HG02588 (cell line): Measurements from ENCODE around the gene SEZ6L.

Experiments used
- ATAC-seq: cut with Tn5 transposase; IDR thresholded peaks from one replicate; pipeline ENCODE4 v1.9.1; 2021; ENCODE audit warnings: mild to moderate bottlenecking, moderate library complexity; ENCODE audit not compliant: unreplicated experiment

SEZ6L gene

GRCh38 chr22:26174280-26174679 is 5.0 kb downstream of the SEZ6L start:
- no peak for ATAC-seq

- ATAC-seq = no peak
These were observed 13.5 kb downstream of the SEZ6L start for GRCh38 chr22:26182723-26183122.

GRCh38 chr22:26185190-26185589 is 15.9 kb downstream of the SEZ6L start:
- ATAC-seq = no peak

DNA sequence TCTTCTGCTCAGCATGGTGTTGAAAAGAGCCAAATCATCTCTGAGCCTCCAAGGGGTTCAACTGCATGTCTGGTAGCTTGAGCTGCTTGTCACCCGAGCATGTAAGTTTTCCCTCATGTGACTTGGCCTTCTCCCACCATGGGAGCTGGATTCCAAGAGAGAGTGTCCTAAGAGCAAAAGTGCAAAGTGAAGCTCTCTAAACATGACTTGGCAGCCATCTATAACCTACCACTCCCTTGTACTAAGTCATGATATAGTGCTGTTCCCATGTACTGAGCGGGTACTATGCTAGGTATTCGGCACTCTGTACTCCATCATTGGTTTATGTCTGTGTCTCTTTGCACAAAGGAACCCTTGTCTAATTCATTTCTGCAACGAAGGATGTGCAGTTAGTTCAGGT is 19.1 kb downstream of the SEZ6L start:
- no peak for ATAC-seq

DNA sequence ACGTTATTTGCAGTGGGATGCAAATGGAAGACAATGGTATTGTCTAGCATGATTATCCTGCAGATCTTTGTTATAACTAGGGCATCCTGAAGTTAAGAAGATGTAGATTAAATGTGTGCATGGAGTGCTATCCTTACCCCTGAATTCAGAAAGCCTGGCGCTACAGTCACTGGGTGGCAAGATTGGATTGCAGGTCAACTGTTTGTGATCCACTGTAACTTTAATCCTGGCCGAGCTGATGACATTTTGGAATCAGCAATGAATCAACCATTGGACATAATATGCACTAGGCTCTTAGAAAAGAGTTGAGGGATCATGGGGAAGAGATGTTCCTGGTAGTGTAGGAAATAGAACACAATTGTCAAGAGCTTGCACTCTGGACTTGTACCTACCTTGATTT is 25.1 kb downstream of the SEZ6L start:
- ATAC-seq = no peak

DNA sequence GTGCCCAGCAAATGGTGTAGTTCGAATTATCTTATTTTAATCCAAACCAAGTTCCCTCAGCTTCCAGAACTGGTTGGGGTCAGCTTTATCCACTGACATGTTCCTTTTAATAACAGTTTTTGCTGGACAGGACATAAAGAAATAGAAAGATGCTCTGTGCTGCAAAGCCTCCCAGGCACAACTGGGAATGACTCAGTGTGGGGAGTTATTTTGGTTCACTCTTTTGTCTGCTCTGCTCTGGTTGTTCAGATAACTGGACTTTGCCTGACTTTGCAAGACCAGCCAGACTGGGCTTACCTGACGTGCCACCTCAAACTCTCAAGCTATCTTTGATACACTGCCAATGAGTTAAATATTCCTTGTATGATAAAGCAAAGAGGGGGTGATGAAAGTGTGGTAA is 25.6 kb downstream of the SEZ6L start:
- ATAC-seq = no peak

- no peak for ATAC-seq
These were observed 27.4 kb downstream of the SEZ6L start for GRCh38 chr22:26196657-26197056.

GRCh38 chr22:26197425-26197824 is 28.2 kb downstream of the SEZ6L start:
- no peak for ATAC-seq

DNA sequence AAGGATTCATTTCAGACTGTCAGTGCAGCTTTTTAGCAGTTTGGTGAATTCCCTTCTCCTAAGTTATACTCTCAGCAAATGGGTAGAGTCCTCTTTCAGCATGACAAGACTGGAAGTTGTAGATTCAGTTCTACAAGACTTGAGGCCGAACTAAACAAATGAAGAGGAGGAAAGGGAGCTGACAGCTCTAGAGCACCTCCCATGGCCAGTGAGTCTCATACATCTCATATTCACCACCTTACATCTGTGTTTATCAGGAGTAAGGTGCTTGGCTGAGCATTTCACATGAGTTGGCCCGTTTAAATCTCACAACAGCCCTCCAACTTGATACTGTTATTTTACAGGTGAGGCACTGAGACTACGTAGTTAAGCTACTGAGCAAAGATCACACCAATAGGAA is 30.4 kb downstream of the SEZ6L start:
- ATAC-seq = no peak

- no peak for ATAC-seq
These were observed 33.1 kb downstream of the SEZ6L start for GRCh38 chr22:26202280-26202924.

DNA sequence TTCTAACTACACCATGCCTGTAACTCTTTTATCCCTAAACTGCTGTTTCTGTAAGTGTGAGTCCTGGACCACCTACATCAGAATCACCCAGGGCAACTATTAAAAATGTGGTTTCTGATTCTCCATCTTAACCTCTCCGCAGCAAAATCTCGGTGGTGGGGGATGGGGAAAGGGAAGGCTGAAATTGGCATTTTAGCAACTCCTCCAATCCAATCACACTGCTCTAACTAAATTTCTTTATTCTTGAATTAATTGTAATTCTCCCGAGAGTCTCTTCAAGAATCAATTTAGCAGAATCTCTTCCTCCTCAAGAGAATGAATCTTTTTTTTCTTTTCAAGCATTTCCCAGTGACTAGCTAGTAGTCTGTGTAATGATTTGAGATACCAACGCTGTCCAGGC is 36.2 kb downstream of the SEZ6L start:
- no peak for ATAC-seq

DNA sequence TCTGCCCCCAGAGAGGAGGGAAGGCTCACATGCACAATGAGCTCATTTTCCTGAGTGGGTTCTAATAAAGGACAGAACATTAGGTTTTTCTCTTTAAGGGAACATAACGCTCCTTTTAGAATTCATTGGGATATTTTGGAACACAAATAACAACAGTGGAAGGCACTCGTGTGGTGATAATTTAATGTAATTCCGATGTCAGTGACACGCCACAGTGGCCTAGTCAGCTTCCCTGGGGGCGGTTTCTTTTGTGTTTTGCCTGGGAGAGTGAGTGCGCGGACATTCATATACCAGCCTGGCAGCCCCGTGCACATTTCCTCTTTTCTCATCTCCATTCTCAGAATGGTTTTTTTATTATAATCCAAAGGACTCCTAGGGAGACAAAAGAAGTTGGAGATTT is 41.1 kb downstream of the SEZ6L start:
- ATAC-seq = no peak

DNA sequence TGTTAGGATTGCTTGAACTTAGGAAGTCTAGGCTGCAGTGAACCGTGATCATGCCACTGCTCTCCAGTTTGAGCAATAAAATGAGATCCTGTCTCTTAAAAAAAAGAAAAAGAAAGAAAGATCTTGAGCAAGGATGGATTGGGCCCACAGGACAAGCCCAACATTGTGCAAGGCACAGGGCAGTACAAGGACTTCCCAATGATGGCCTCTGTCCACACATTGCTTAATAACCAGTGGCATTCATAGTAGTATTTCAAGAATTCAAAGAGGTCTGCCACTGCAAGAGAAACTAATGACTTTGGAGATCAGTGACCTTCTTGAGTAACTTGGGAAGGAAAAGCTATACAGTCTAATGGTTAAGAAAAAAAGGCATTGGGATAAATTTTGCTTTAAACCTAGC is 44.6 kb downstream of the SEZ6L start:
- no peak for ATAC-seq

DNA sequence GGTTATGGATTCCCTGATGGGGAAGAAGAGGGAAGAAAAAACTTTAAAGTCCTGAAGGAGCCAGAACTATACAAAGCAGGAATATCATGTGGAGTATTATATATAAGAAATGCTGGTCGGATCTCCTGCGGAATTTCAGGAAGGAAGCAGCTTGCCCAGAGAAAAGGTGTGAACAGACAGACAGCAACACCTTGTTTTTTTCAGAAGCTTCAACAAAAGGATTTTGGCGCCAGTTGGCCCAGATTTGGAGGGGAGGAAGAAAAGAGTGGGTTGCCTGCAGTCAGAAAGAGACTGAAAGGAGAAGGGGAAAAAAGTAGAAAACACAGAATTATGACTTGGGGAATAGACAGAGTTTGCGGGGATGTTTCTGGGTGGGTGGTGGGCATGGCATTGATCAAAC is 45.2 kb downstream of the SEZ6L start:
- no peak for ATAC-seq

DNA sequence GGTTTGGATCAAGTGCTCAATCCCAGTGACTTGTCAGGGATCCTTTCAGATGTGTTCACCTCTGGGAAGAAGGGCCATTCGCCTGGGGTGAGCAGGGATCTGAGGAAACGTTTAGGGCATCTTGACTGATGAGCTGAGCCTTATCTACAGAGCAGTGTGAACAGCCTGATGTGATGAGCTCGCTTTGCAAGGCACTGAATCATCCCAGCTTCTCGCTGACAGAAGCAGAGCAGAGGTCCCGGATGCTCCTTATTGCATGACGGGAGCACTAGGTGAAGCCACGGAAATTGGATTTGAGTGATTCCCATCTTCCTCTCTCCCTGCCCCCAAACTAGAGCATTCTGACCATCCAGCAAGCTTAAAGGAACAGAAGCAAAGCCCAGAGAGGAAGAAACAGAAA is 46.5 kb downstream of the SEZ6L start:
- ATAC-seq = no peak

DNA sequence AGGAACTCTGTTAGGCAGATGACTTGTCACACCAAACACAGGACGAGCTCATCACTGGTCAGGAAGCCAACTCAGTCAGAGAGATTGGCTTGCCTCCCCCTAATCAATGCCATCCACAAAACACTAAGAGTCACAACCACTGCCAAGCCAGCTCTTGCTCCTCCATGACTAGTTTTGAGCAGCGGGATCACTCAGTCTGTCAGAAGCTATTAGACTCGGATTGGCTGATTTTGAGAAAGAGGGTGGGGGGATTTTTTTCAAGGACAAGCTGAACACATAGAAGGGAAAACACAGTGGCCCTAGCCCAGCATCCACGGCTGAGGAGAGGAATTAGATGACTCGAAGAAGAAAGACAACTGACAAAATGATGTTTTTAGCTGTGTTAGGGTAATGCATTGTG is 55.9 kb downstream of the SEZ6L start:
- no peak for ATAC-seq

DNA sequence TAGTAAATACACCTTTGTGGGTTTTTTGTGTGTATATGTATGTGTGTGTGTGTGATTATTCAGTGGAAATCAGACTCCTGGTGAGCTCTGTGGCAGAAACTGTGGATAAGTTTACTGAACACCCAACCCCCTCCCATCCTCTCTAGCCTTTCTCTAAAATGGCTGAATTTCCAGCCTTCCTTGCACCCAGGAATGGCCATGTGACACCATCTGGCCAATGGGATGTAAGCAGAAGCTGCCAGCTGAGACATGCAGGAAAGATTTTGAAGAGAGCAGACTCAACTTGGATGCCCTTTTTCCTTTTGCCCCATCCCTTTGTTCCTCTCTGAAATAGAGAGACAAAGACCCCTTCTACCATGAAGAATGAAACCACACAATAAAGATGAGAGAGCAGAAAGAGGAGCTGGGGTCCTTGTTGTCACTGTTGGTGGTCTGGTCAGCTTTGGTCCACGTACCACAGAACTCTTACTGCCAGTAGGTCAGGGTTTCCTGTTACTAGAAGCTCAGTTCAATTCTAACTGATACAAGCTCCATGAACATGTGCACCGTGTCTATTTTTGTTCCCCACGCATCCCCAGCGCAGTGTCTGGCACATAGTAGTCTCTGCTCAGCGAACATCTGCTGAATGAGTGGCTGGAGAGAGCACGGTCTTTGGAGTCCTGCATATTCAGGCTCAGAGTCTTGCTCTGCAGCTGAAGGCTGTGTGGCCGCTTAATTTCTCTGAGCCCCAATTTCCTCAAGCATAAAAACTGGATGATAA is 57.5 kb downstream of the SEZ6L start:
- no peak for ATAC-seq

DNA sequence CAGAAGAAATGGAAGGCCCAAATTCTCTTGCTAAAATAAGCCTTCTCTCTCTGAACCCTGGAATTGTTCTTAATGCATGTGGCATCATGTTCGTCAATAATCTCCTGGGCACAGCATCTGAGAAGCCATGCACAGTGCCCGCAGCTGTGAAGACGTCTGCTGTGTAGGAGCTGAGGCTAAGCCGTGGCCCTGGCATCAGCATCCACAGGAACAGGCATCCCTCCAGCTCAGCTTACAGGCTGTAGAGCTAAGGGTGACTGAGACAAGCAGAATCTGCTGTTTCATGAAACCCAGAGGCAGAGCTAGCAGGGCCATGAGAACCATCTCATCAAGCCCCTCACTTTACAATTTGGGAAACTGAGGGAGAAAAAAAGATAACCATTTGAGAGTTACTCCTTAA is 60.6 kb downstream of the SEZ6L start:
- ATAC-seq = no peak

DNA sequence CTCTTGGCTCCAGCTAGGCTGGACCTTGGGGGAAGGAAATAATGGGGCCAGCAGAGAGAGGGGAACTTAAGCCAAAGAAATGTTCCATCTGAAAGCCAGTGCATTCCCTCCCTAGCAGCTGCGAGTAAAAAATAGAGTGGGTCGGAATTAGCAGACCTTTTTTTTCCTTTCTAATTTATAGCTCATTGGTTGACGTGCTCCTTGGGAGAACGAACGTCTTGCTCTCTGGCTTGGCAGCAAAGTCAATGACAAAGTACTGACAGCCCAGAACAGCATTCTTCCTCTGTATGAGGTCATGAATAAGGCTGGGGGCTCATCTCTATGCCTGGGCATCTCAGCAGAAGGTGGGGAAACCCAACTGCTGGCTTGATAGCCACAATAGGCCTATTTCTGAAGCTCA is 65.0 kb downstream of the SEZ6L start:
- no peak for ATAC-seq

DNA sequence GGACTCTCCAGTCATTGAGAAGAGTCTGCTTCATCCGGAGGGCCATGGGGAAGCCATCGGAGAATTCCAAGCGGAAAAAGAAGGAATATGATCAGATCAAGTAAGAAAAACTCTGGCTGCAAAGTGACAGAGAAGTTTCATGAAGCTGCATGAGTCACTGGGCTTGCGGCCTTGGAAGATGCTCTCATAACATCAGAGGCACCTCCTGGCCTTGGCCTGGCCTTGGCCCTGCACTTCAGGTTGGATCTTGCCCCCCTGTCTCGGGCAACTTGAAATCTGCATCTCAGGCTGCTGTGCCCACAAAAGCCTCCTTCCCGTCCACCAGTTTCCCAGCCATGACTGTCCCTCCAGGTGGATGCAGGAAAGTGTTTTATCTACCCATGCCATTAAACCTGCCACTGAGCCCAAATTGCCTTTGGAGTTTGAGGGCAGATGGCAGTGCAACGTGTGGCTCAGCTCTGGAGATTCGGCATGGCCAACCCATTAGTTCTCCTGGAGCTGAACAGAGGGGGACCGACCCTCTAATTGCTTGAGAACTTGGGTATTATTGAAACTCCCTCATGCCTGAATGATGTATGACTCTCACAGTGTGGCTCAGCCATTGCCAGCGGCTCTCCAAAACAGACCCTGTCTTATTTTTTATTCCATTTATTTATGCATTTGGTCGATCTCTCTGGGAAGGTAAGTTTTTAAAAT is 66.7 kb downstream of the SEZ6L start:
- ATAC-seq = no peak

DNA sequence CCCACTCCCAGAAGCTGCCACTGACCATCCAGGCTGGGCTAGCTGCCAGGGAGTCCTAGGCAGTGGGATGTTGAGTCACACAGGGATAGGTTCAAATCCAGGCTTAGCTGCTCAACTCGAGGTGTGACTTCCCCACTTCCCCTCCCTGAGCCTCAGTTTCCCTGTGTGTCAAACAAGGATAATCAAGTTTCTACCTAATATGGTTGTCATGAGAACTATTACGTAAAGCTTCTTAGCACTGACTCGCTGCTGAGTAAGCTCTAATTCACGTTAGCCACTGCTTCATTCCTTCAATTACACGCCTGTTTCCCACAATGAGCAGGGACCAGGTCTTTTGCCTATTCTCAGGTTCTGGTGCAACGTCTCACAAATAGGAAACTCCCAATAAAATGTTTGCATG is 67.7 kb downstream of the SEZ6L start:
- ATAC-seq = no peak

- ATAC-seq = no peak
These were observed 69.3 kb downstream of the SEZ6L start for GRCh38 chr22:26238596-26238995.
